Right cardiac atrium (tissue), 5 donors: Measurements from ENCODE around the gene SPATA46. TPM values are rescaled to one million over a fixed set of nuclear protein-coding genes. Genes with fewer than 3 reads are reported as not detected.

Source experiments
- ATAC-seq, 2 donors: fragments of 200-7000 bp; cut with Tn5 transposase; one replicate each; pipeline versions ENCODE4 v1.8.0 to v1.9.1; 2020; ENCODE audit warnings: moderate library complexity in 2 of 2, mild to moderate bottlenecking in 1 of 2
- DNase-seq, 3 donors: peaks; one replicate each; pipeline ENCODE4 v3.0.0-alpha.2; 2020
- H3K27ac ChIP-seq: one replicate; pipeline ENCODE4 v1.5.1; 2013; ENCODE audit warnings: mild to moderate bottlenecking, low read length, control low read depth, moderate library complexity
- H3K27me3 ChIP-seq: one replicate; pipeline ENCODE4 v1.6.1; 2013; ENCODE audit not compliant: control insufficient read depth, insufficient read depth
- H3K4me1 ChIP-seq: one replicate; pipeline ENCODE4 v1.6.1; 2013; ENCODE audit warnings: low read length; ENCODE audit not compliant: control insufficient read depth, insufficient read depth
- H3K4me3 ChIP-seq: one replicate; pipeline ENCODE4 v1.5.1; 2013; ENCODE audit warnings: low read length, control low read depth
- H3K9me3 ChIP-seq: one replicate; pipeline ENCODE4 v1.6.1; 2013; ENCODE audit warnings: low read length; ENCODE audit not compliant: control insufficient read depth
- WGBS: extraction: QIAGEN DNeasy Blood & Tissue Kit; methylation state at CpG from one replicate; pipeline ENCODE4 v1.1.7; 2013; 5-methylcytosine and 5-hydroxymethylcytosine counted together
- intact Hi-C, 4 donors: fragments of 100-400 bp; cut with DNase I; formaldehyde crosslinking; loops; one replicate each; pipeline versions ENCODE4 v1.11.0 to v1.14.0; 2022 to 2023
- microRNA-seq, 2 donors: library from miRNA; unstranded; fragments of <30 nt; microRNA quantifications; one replicate each; pipeline ENCODE4 v1.2.0, GENCODE V29; 2020 to 2021
- polyA plus RNA-seq: library from polyadenylated mRNA; stranded (reverse); fragments of 200-250 nt; gene quantifications from one replicate; pipeline ENCODE4 v1.2.3, GENCODE V29; 2013
- total RNA-seq, 4 donors: library from RNA; stranded (reverse); fragmentation: NEBNext Ultra II Directional; extraction: Animal tissue kit (Norgen Biotek cat#: 25700); gene quantifications; one replicate each; pipeline ENCODE4 v1.2.1, GENCODE V29; 2021
- donor health status: healthy with polysubstance abuse.
- donor health status: DM: no; HTN: yes; CAD: no.
- donor health status: DM: no; HTN: no; CAD: no.
- donor health status: DM: no; HTN: yes; CAD: no; lungs with severe emphysema.
- donor health status: DM: yes; HTN: yes; CAD: no.

Gene SPATA46
- total and polyA plus RNA-seq, 5 donors = not detected

DNA sequence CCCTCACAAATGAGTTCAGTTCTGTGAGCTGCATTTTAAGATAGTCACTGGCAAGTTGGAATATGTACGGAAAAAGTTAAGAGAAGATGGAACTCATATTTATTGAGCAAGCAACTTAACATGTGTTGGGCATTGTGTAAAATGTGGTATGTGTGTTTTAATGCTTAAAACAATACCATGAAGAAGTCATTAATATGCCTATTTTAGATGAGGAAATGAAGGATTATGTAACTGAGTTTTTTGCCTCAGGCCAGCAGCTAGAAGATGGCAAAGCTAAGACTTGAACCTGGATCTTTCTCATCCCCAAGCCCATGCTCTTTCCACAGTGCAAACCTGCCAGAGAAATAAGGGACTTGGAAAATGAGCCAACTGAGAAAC, 48.9 kb downstream of the SPATA46 start:
- no peaks in the 10 kb centered on the region for H3K9me3 ChIP-seq
- WGBS = 92% methylated on average over 1 of the region's 1 CpG
- H3K4me1 ChIP-seq = no peaks in the 10 kb centered on the region
- H3K27ac ChIP-seq = no peak overlapping the region
- DNase-seq (no peak), ATAC-seq (no peak)
- no peak overlapping the region for H3K4me3 ChIP-seq
- no peaks in the 10 kb centered on the region for H3K27me3 ChIP-seq
- intact Hi-C loops = no loop called here

DNA sequence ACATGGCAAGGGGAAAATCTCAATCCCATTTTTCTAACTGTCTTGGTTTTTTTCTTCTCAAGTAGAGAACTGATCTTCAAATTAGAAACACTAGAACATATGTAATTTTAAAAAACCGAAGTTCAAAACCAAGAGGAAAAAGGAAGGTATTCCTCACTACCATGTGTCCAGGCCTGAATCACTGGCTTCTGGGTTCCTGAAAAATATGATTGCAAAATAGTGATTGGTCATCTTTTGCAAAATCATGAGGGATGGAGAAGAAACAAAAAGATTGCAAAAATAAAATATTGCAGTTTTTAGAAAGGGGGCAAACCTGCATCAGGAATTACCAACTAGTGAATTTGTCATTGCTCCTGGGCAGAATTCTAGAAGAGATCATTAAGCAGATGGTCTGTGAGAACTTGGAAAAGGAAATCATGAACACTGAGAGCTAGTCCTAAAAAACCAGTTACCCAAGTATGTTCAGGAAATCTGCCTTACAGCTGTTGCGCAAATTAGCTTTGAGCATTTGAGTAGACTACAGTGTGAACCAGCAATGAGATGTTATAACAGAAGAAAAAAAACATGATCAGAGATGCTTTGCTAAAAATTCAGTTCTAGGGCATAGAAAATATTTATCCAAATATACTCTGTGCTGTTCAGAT, 49.4 kb downstream of the SPATA46 start:
- no peaks in the 10 kb centered on the region for H3K4me1 ChIP-seq
- intact Hi-C loops = no loop called here
- no peak overlapping the region for H3K4me3 ChIP-seq
- H3K9me3 ChIP-seq = no peaks in the 10 kb centered on the region
- DNase-seq = no peak
- no peak overlapping the region for H3K27ac ChIP-seq
- no peaks in the 10 kb centered on the region for H3K27me3 ChIP-seq
- no peak for ATAC-seq
- 79% methylated on average over 2 of the region's 2 CpGs for WGBS

DNA sequence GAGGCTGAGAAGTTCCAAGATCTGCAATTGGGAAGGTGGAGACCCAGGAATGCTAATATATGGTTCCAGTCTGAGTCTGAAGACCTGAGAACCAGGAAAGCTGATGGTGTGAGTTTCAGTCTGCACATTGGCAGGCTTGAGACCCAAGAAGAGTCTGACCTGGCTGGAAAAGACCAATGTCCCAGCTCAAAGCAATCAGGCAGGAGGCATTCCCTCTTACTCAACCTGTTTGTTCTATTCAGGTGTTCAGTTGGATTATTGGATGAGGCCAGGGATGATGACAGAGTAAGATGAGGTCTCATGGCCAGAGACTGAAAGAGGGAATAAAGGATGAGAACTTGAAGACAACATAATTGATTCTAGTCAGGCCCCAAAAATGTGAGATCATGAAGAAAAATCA, 50.1 kb downstream of the SPATA46 start:
- H3K4me1 ChIP-seq = no peaks in the 10 kb centered on the region
- no peak overlapping the region for H3K4me3 ChIP-seq
- intact Hi-C loops = no loop called here
- no peak overlapping the region for H3K27ac ChIP-seq
- DNase-seq (no peak), ATAC-seq (no peak)
- H3K27me3 ChIP-seq = no peaks in the 10 kb centered on the region
- no peaks in the 10 kb centered on the region for H3K9me3 ChIP-seq

DNA sequence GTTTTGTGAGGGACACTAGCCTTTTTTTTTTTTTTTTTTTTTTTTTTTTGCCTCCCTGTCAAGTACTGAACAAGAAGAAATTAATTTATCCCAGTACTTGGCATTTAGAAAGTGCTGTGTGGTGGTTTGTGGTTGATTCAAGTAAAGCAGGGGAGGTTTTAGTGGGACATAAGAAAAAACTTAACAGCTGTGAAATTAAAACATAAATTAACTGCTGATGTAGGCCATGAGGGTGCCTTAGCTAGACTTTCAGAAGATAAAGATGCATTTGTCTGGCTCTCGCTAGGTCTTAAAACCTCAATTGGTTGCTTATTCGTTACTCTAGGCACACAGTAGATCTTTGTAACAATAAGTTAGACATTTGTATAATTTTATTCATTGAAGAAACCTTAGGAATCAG, 52.3 kb downstream of the SPATA46 start:
- Histone ChIP-seq H3K4me1 (no peaks in the 10 kb centered on the region), H3K27ac (no peak overlapping the region), H3K4me3 (no peak overlapping the region), H3K27me3 (no peaks in the 10 kb centered on the region), H3K9me3 (no peaks in the 10 kb centered on the region)
- DNase-seq (no peak), ATAC-seq (no peak)
- intact Hi-C loops = no loop called here
- WGBS = 78% methylated on average over 2 of the region's 2 CpGs

Small RNA genes within 50 kb of the gene (microRNA-seq; reads per million reads assigned to microRNA genes)
- 1.7 to 8.6 reads per million in 2 donors for gene MIR556

Other genes starting within 250 kb of the SPATA46 start
- gene C1orf226, start 4.9 kb upstream of the SPATA46 start, total RNA-seq = 1 to 10 TPM; 1.0 to 5.7 (median 4.9) TPM
- gene C1orf226, start 4.9 kb upstream of the SPATA46 start, polyA plus RNA-seq = 2.4 TPM
- under 1 TPM in 2 of 4 donors, not detected in 2; 0.11 to 0.35 TPM for gene SH2D1B, start 35.3 kb upstream of the SPATA46 start, total RNA-seq
- gene SH2D1B, start 35.3 kb upstream of the SPATA46 start, polyA plus RNA-seq = 0.05 TPM
- gene UHMK1, start 121.0 kb upstream of the SPATA46 start, total RNA-seq = 10 to 100 TPM; 23.9 to 26.3 (median 25.3) TPM
- gene UHMK1, start 121.0 kb upstream of the SPATA46 start, polyA plus RNA-seq = 8.4 TPM
- gene UAP1, start 184.9 kb upstream of the SPATA46 start, total RNA-seq = 10 to 100 TPM; 23.9 to 51.4 (median 30.1) TPM
- 32.7 TPM for gene UAP1, start 184.9 kb upstream of the SPATA46 start, polyA plus RNA-seq